K562 (cell line): ENCODE data around the gene SLC35E3. TPM values are rescaled to one million over a fixed set of nuclear protein-coding genes. Genes with fewer than 3 reads are reported as not detected.

Experiments
- ATF7 ChIP-seq: fragments of 450-650 bp; IDR thresholded peaks from 2 replicates; pipeline ENCODE4 v1.7.1; 2014; ENCODE audit warnings: mild to moderate bottlenecking, moderate library complexity
- EP400 ChIP-seq: fragments of 450-650 bp; IDR thresholded peaks from 2 replicates; pipeline ENCODE4 v1.6.1; 2017; ENCODE audit warnings: antibody characterized with exemption, mild to moderate bottlenecking, moderate library complexity
- FOSL1 ChIP-seq: fragments of 200-800 bp; sonication (Bioruptor generic); conservative IDR thresholded peaks from 2 replicates; pipeline ENCODE4 v1.6.1; 2016; ENCODE audit warnings: missing genetic modification characterization, missing compliant biosample characterization
- JUND ChIP-seq, 2 experiments: IDR thresholded peaks; 2 replicates in 1 of 2; 3 replicates in 1 of 2; pipeline ENCODE4 v1.6.1; 2011; ENCODE audit warnings: borderline replicate concordance in 2 of 2, low read depth in 2 of 2, low read length in 2 of 2, improper control_type of control experiment in 1 of 2, missing biosample characterization in 1 of 2, missing genetic modification characterization in 1 of 2, missing genetic modification reagents in 1 of 2
- NFIC ChIP-seq: fragments of 450-650 bp; IDR thresholded peaks from 2 replicates; pipeline ENCODE4 v1.6.1; 2017; ENCODE audit warnings: mild to moderate bottlenecking, inconsistent platforms
- NONO ChIP-seq, 2 experiments: fragments of 200-400 bp in 1 of 2; fragments of 450-650 bp in 1 of 2; formaldehyde crosslinking in 1 of 2; IDR thresholded peaks; 2 replicates each; pipeline ENCODE4 v1.6.1; 2017; ENCODE audit warnings: low read depth in 2 of 2, mild to moderate bottlenecking in 2 of 2, moderate library complexity in 2 of 2, low read length in 1 of 2
- SAP30 ChIP-seq: fragments of 200-600 bp; sonication (generic); IDR thresholded peaks from 2 replicates; pipeline ENCODE4 v1.6.1; 2012; ENCODE audit warnings: borderline replicate concordance, low read depth, mild to moderate bottlenecking, moderate library complexity, low read length, control low read depth, inconsistent platforms; ENCODE audit not compliant: insufficient read depth, poor library complexity, severe bottlenecking
- YY1 ChIP-seq, 3 experiments: IDR thresholded peaks; 2 replicates each; pipeline ENCODE4 v1.6.1; 2011; ENCODE audit warnings: low read length in 2 of 3, mild to moderate bottlenecking in 2 of 3, moderate library complexity in 2 of 3, borderline replicate concordance in 1 of 3, control low read depth in 1 of 3, low read depth in 1 of 3; ENCODE audit not compliant: insufficient read depth in 3 of 3, insufficient replicate concordance in 2 of 3, control insufficient read depth in 1 of 3, insufficient read length in 1 of 3; ENCODE audit errors: extremely low read depth in 1 of 3
- ZFPM2 ChIP-seq: fragments of 250-450 bp; sonication (Bioruptor Pico); IDR thresholded peaks from 2 replicates; pipeline ENCODE4 v1.5.1; 2022; ENCODE audit warnings: mild to moderate bottlenecking
- polyA plus RNA-seq, 8 experiments: library from polyadenylated mRNA; depleted of rRNA in 4 of 8; stranded (reverse) in 5 of 8; unstranded in 3 of 8; fragments of >200 nt; fragmentation: Nextera tagmentation in 2 of 8; fragmentation: Illumina TruSeq in 1 of 8; extraction: Ambion mirVana in 2 of 8; extraction: Trizol in 1 of 8; gene quantifications; 2 replicates each; pipeline versions ENCODE4 v1.2.1 to v1.2.3, GENCODE V29; 2011 to 2014; ENCODE audit warnings: inconsistent platforms in 1 of 8, missing spikeins in 1 of 8
- total RNA-seq, 7 experiments: library from RNA; depleted of rRNA in 6 of 7; stranded (reverse); fragments of >200 nt in 6 of 7; fragmentation: Illumina TruSeq in 2 of 7; extraction: Trizol in 2 of 7; gene quantifications; 2 replicates each; pipeline versions ENCODE4 v1.2.1 to v1.2.3, GENCODE V29; 2011 to 2021; ENCODE audit warnings: low replicate concordance in 1 of 7
- TF ChIP-seq, protein P1 (sequence below): fragments of 450-650 bp; IDR thresholded peaks from 2 replicates; pipeline ENCODE4 v1.6.1; 2018; ENCODE audit not compliant: partially characterized antibody
- TF ChIP-seq, protein P2 (sequence below): sonication (generic); formaldehyde crosslinking; IDR thresholded peaks from 2 replicates; pipeline ENCODE4 v1.8.0; 2023; ENCODE audit warnings: mild to moderate bottlenecking, missing genetic modification reagents
- TF ChIP-seq, protein P3 (sequence below): fragments of 450-650 bp; formaldehyde crosslinking; IDR thresholded peaks from 2 replicates; pipeline ENCODE4 v1.4.0; 2020; ENCODE audit warnings: mild to moderate bottlenecking, moderate library complexity
- TF ChIP-seq, protein P4 (sequence below): fragments of 250-450 bp; sonication (Bioruptor Pico); IDR thresholded peaks from 2 replicates; pipeline ENCODE4 v1.9.0; 2021; ENCODE audit warnings: mild to moderate bottlenecking

Gene SLC35E3
- total and polyA plus RNA-seq, 9 of the 15 experiments (the other 6 are each of a cell fraction or from before 2014, with no cell fraction given), result 1.2 to 5.9 (median 3.8) TPM

DNA sequence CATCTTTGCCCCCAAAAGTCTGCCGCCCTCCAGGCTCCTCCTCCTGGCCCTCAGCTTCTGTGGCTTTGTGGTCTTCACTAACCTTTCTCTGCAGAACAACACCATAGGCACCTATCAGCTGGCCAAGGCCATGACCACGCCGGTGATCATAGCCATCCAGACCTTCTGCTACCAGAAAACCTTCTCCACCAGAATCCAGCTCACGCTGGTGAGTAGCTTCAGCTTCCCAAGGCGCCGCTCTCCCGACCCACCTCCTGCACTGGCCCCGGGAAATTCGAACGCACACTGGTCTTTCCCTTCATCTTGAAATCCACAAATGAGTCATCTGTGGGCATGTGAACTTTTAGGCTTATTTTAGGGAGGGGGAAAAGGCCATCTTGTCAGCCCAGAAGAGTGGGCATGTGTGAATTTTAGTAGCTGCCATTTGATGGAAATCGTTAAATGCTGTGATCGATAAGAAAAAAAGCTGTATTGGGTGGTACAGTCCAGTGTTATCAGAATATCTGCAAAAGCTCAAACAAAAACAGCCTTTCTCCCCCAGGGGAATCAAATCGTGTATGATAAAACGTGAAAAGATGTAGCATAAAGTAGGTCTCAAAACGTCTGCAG is 700 bp downstream of the SLC35E3 start (continued):
- TF ChIP-seq YY1 (IDR thresholded peaks at IDR 0.05; ENCODE audit: borderline replicate concordance in 1 of 3, control insufficient read depth in 1 of 3, extremely low read depth in 1 of 3, insufficient read depth in 3 of 3, insufficient read length in 1 of 3, insufficient replicate concordance in 2 of 3, low read depth in 1 of 3, low read length in 2 of 3), result peak in 1 of 3 experiments; percentile 74
- TF ChIP-seq, protein P1, sequence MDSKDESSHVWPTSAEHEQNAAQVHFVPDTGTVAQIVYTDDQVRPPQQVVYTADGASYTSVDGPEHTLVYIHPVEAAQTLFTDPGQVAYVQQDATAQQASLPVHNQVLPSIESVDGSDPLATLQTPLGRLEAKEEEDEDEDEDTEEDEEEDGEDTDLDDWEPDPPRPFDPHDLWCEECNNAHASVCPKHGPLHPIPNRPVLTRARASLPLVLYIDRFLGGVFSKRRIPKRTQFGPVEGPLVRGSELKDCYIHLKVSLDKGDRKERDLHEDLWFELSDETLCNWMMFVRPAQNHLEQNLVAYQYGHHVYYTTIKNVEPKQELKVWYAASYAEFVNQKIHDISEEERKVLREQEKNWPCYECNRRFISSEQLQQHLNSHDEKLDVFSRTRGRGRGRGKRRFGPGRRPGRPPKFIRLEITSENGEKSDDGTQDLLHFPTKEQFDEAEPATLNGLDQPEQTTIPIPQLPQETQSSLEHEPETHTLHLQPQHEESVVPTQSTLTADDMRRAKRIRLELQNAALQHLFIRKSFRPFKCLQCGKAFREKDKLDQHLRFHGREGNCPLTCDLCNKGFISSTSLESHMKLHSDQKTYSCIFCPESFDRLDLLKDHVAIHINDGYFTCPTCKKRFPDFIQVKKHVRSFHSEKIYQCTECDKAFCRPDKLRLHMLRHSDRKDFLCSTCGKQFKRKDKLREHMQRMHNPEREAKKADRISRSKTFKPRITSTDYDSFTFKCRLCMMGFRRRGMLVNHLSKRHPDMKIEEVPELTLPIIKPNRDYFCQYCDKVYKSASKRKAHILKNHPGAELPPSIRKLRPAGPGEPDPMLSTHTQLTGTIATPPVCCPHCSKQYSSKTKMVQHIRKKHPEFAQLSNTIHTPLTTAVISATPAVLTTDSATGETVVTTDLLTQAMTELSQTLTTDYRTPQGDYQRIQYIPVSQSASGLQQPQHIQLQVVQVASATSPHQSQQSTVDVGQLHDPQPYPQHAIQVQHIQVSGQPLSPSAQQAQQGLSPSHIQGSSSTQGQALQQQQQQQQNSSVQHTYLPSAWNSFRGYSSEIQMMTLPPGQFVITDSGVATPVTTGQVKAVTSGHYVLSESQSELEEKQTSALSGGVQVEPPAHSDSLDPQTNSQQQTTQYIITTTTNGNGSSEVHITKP, result peak; percentile 95
- peak; percentile 76; the same call in 1 of the 2 replicates for TF ChIP-seq JUND (IDR thresholded peaks at IDR 0.05; ENCODE audit: borderline replicate concordance, low read depth, low read length)
- TF ChIP-seq JUND (tag; IDR thresholded peaks at IDR 0.05; ENCODE audit: borderline replicate concordance, low read depth, low read length), result peak; percentile 56; the same call in 2 of the 3 replicates
- TF ChIP-seq FOSL1 (tag), result peak; percentile 84
- 0 out of 2 replicates have a peak, but pooled peaks have one; percentile 12 for TF ChIP-seq ATF7
- no peak for TF ChIP-seq NFIC
- TF ChIP-seq, protein P2, sequence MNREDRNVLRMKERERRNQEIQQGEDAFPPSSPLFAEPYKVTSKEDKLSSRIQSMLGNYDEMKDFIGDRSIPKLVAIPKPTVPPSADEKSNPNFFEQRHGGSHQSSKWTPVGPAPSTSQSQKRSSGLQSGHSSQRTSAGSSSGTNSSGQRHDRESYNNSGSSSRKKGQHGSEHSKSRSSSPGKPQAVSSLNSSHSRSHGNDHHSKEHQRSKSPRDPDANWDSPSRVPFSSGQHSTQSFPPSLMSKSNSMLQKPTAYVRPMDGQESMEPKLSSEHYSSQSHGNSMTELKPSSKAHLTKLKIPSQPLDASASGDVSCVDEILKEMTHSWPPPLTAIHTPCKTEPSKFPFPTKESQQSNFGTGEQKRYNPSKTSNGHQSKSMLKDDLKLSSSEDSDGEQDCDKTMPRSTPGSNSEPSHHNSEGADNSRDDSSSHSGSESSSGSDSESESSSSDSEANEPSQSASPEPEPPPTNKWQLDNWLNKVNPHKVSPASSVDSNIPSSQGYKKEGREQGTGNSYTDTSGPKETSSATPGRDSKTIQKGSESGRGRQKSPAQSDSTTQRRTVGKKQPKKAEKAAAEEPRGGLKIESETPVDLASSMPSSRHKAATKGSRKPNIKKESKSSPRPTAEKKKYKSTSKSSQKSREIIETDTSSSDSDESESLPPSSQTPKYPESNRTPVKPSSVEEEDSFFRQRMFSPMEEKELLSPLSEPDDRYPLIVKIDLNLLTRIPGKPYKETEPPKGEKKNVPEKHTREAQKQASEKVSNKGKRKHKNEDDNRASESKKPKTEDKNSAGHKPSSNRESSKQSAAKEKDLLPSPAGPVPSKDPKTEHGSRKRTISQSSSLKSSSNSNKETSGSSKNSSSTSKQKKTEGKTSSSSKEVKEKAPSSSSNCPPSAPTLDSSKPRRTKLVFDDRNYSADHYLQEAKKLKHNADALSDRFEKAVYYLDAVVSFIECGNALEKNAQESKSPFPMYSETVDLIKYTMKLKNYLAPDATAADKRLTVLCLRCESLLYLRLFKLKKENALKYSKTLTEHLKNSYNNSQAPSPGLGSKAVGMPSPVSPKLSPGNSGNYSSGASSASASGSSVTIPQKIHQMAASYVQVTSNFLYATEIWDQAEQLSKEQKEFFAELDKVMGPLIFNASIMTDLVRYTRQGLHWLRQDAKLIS, result 0 out of 2 replicates have a peak, but pooled peaks have one; percentile 64
- TF ChIP-seq ZFPM2 (CRISPR knock-in tag), result no peak
- TF ChIP-seq, protein P3, sequence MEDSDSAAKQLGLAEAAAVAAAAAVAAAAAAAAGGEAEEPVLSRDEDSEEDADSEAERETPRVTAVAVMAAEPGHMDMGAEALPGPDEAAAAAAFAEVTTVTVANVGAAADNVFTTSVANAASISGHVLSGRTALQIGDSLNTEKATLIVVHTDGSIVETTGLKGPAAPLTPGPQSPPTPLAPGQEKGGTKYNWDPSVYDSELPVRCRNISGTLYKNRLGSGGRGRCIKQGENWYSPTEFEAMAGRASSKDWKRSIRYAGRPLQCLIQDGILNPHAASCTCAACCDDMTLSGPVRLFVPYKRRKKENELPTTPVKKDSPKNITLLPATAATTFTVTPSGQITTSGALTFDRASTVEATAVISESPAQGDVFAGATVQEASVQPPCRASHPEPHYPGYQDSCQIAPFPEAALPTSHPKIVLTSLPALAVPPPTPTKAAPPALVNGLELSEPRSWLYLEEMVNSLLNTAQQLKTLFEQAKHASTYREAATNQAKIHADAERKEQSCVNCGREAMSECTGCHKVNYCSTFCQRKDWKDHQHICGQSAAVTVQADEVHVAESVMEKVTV (CRISPR knock-in tag), result 0 out of 2 replicates have a peak, but pooled peaks have one; percentile 15
- peak; percentile 72 for TF ChIP-seq SAP30
- TF ChIP-seq NONO (IDR thresholded peaks at IDR 0.05; ENCODE audit: low read depth in 2 of 2, low read length in 1 of 2), result 0 out of 4 replicates have a peak, but pooled peaks of 1 of the 2 experiments have one; percentile 24
- TF ChIP-seq EP400, result peak; percentile 9; the same call in 1 of the 2 replicates
- TF ChIP-seq, protein P4, sequence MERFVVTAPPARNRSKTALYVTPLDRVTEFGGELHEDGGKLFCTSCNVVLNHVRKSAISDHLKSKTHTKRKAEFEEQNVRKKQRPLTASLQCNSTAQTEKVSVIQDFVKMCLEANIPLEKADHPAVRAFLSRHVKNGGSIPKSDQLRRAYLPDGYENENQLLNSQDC (CRISPR knock-in tag), result peak; percentile 10; the same call in 1 of the 2 replicates
